ENCODE results near the gene MTNR1B.

DNA sequence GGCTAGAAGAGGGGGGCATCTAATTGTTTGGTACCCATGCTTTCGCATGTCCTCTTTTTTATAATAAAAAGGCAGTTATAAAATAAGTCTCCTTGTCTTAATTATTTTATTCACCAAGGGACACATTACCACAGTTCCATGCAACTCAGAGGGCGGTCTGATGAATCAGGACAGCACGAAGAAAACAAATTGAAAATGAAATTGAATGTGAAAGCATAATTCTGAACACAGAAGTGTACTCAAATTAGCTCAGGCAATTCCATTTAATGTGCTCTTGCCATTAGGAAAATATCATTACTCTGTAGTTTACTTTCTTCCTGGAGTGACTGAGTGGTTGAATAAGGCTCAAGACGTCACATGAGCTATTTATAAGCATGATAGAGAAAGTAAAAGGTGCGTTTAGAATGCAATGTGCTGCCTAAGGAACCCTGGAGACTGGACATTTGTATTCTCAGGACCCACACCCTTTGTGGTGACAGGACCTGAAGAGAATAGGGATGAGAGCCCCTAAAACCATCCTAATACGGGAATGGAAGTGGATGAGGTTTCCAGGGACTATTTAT lies 59.6 kb downstream of the MTNR1B start:
- TF ChIP-seq, protein P1, sequence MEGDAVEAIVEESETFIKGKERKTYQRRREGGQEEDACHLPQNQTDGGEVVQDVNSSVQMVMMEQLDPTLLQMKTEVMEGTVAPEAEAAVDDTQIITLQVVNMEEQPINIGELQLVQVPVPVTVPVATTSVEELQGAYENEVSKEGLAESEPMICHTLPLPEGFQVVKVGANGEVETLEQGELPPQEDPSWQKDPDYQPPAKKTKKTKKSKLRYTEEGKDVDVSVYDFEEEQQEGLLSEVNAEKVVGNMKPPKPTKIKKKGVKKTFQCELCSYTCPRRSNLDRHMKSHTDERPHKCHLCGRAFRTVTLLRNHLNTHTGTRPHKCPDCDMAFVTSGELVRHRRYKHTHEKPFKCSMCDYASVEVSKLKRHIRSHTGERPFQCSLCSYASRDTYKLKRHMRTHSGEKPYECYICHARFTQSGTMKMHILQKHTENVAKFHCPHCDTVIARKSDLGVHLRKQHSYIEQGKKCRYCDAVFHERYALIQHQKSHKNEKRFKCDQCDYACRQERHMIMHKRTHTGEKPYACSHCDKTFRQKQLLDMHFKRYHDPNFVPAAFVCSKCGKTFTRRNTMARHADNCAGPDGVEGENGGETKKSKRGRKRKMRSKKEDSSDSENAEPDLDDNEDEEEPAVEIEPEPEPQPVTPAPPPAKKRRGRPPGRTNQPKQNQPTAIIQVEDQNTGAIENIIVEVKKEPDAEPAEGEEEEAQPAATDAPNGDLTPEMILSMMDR (IDR thresholded peaks at IDR 0.05), result no peak
- TF ChIP-seq MXI1 (IDR thresholded peaks at IDR 0.05; ENCODE audit: low read depth, low read length) (no peak), TCF12 (IDR thresholded peaks at IDR 0.05) (no peak), CHD2 (IDR thresholded peaks at IDR 0.05; ENCODE audit: low read length, partially characterized antibody) (no peak), EZH2phosphoT487 (IDR thresholded peaks at IDR 0.05; ENCODE audit: borderline replicate concordance, low read depth) (no peak), ELF1 (IDR thresholded peaks at IDR 0.05) (no peak)
- TF ChIP-seq, protein P2, sequence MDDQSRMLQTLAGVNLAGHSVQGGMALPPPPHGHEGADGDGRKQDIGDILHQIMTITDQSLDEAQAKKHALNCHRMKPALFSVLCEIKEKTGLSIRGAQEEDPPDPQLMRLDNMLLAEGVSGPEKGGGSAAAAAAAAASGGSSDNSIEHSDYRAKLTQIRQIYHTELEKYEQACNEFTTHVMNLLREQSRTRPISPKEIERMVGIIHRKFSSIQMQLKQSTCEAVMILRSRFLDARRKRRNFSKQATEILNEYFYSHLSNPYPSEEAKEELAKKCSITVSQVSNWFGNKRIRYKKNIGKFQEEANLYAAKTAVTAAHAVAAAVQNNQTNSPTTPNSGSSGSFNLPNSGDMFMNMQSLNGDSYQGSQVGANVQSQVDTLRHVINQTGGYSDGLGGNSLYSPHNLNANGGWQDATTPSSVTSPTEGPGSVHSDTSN (IDR thresholded peaks at IDR 0.05), result no peak

Measured in SK-N-SH (cell line).